PC-9 (cell line): Measurements from ENCODE around the gene PRDM2.

Source experiments
- EZH2 ChIP-seq: fragments of 200-600 bp; sonication (generic); IDR thresholded peaks from 2 replicates; pipeline ENCODE4 v1.8.0; 2017; ENCODE audit warnings: antibody characterized with exemption, low read depth
- TF ChIP-seq, protein P1 (sequence below): fragments of 200-600 bp; sonication (generic); conservative IDR thresholded peaks from 2 replicates; pipeline ENCODE4 v1.6.1; 2017; ENCODE audit warnings: mixed run types, antibody characterized with exemption, mild to moderate bottlenecking, moderate library complexity

DNA sequence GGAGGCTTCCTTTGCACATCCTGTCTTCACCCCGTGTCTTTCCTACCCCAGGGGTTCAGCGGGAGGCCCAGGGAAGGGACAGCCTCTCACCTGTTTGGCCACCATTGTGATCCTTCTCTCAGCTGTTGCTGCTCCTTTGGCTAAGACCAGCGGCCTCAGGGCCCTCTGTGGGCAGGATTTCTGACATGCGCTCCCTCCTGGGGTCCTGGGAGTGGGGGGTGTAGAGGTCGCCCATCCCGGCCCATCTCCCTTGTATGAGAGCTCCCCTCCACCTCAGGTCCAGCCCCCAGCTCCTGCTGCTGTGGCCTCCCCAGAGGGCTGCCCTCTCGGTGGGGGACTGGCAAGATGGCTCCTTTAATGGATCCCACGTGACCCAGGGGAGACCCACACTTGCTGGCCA, 120.5 kb downstream of the PRDM2 start:
- TF ChIP-seq, protein P1, sequence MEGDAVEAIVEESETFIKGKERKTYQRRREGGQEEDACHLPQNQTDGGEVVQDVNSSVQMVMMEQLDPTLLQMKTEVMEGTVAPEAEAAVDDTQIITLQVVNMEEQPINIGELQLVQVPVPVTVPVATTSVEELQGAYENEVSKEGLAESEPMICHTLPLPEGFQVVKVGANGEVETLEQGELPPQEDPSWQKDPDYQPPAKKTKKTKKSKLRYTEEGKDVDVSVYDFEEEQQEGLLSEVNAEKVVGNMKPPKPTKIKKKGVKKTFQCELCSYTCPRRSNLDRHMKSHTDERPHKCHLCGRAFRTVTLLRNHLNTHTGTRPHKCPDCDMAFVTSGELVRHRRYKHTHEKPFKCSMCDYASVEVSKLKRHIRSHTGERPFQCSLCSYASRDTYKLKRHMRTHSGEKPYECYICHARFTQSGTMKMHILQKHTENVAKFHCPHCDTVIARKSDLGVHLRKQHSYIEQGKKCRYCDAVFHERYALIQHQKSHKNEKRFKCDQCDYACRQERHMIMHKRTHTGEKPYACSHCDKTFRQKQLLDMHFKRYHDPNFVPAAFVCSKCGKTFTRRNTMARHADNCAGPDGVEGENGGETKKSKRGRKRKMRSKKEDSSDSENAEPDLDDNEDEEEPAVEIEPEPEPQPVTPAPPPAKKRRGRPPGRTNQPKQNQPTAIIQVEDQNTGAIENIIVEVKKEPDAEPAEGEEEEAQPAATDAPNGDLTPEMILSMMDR = no peak
- no peak for TF ChIP-seq EZH2
